Common myeloid progenitor, CD34-positive (primary cell): ENCODE data around the gene APP.

ENCODE experiments used
- CTCF ChIA-PET: fragments of 350-600 bp; sonication (Branson Sonifier 250); formaldehyde crosslinking; loops from one replicate; lab custom pipeline; 2021; ENCODE audit warnings: antibody characterized with exemption; lab: Charles Lee
- POLR2A ChIA-PET: fragments of 350-600 bp; sonication (Branson Sonifier 250); formaldehyde crosslinking; loops from one replicate; lab custom pipeline; 2021; ENCODE audit warnings: antibody characterized with exemption; lab: Charles Lee
- DNase-seq, 3 donors: peaks; one replicate each; pipeline versions ENCODE4 v3.0.0 to v3.0.0-alpha.2; 2013
- H3K27ac ChIP-seq, 2 experiments: 1 replicate in 1 of 2; 2 replicates in 1 of 2; pipeline ENCODE4 v1.7.0; 2013; ENCODE audit warnings: inconsistent platforms in 2 of 2, low read length in 2 of 2, mild to moderate bottlenecking in 2 of 2, low read depth in 1 of 2, moderate library complexity in 1 of 2; ENCODE audit not compliant: severe bottlenecking in 2 of 2, insufficient read depth in 1 of 2, poor library complexity in 1 of 2
- H3K27me3 ChIP-seq, 5 experiments: replicated peaks in 2 of 5; 1 replicate in 3 of 5; 2 replicates in 2 of 5; pipeline versions ENCODE4 v1.6.1 to v1.7.0; 2013; ENCODE audit warnings: low read length in 4 of 5, mild to moderate bottlenecking in 2 of 5, moderate library complexity in 2 of 5, inconsistent platforms in 1 of 5; ENCODE audit not compliant: insufficient read depth in 5 of 5, control insufficient read depth in 4 of 5
- H3K36me3 ChIP-seq, 4 experiments: 1 replicate in 2 of 4; 2 replicates in 2 of 4; pipeline versions ENCODE4 v1.6.1 to v1.7.0; 2013; ENCODE audit warnings: low read length in 3 of 4, control low read depth in 1 of 4, mild to moderate bottlenecking in 1 of 4; ENCODE audit not compliant: control insufficient read depth in 4 of 4, insufficient read depth in 4 of 4
- H3K4me1 ChIP-seq, 4 experiments: 1 replicate in 3 of 4; 2 replicates in 1 of 4; pipeline versions ENCODE4 v1.6.1 to v1.7.1; 2013; ENCODE audit warnings: low read length in 3 of 4, mild to moderate bottlenecking in 3 of 4, control low read depth in 1 of 4, inconsistent platforms in 1 of 4, moderate library complexity in 1 of 4; ENCODE audit not compliant: control insufficient read depth in 4 of 4, insufficient read depth in 4 of 4; ENCODE audit errors: control extremely low read depth in 1 of 4
- H3K4me3 ChIP-seq, 7 experiments: 1 replicate in 4 of 7; 2 replicates in 3 of 7; pipeline versions ENCODE4 v1.5.1 to v1.7.0; 2013; ENCODE audit warnings: mild to moderate bottlenecking in 7 of 7, low read length in 6 of 7, moderate library complexity in 6 of 7, inconsistent platforms in 2 of 7, low read depth in 2 of 7, control low read depth in 1 of 7; ENCODE audit not compliant: insufficient read depth in 4 of 7, control insufficient read depth in 1 of 7; ENCODE audit errors: extremely low read depth in 1 of 7
- H3K9me3 ChIP-seq, 5 experiments: 1 replicate in 4 of 5; 2 replicates in 1 of 5; pipeline versions ENCODE4 v1.6.1 to v1.7.1; 2013; ENCODE audit warnings: low read length in 4 of 5, mild to moderate bottlenecking in 2 of 5, inconsistent platforms in 1 of 5, low read depth in 1 of 5, moderate library complexity in 1 of 5; ENCODE audit not compliant: control insufficient read depth in 4 of 5, insufficient read depth in 2 of 5; ENCODE audit errors: control extremely low read depth in 1 of 5
- WGBS: methylation state at CpG from one replicate; pipeline ENCODE4 v1.1.5; 2013; ENCODE audit not compliant: insufficient coverage; 5-methylcytosine and 5-hydroxymethylcytosine counted together

APP gene

DNA sequence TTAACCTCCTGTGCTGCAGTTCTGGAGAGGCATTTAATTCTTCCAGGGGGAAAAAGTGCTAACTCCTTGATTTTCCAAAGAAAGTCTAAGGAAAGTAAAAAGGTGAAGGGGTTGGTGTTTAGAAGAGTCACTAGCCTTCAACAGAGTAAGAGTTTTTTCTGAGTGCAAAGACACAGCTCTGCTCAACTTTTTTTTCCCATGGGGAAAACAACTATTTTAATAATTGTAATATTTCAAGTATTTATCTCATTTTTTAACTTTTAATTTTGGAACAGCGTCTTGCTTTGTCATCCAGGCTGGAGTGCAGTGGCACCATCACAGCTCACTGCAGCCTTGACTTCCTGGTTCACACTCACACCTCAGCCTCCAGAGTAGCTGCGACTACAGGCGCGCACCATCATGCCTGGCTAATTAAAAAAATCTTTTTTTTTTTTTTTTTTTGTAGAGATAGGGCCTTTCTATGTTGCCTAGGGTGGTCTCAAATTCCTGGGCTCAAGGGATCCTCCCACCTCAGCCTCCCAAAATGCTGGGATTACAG lies 202.6 kb downstream of the APP start:
- 100% methylated on average over 1 of the region's 4 CpGs for WGBS
- Histone ChIP-seq H3K36me3 (peaks cover under 1 to 62% (median 13%) of the 10 kb centered on the region in 4 experiments), H3K9me3 (peaks cover 0 to 4% (median 0%) of the 10 kb centered on the region in 5 experiments), H3K4me3 (peak overlapping the region in 3 of 7 experiments; percentile 20 to 30 (median 26)), H3K27ac (no peak overlapping the region), H3K27me3 (no peaks in the 10 kb centered on the region), H3K4me1 (peaks cover 5 to 33% (median 13%) of the 10 kb centered on the region in 4 experiments)
- DNase-seq, result peak in 2 of 3 donors; percentile 41 to 56
- CTCF ChIA-PET, result interaction anchor here (0.6 to 1.5 kb wide), 8 partner anchors 8 to 42 kb away, joined by 3 to 5 read pairs (median 3); no protein-coding TSS in a partner anchor
- POLR2A ChIA-PET, result interaction anchor here (0.6 to 0.8 kb wide), 2 partner anchors 10 to 42 kb away, joined by 3 read pairs; no protein-coding TSS in a partner anchor

DNA sequence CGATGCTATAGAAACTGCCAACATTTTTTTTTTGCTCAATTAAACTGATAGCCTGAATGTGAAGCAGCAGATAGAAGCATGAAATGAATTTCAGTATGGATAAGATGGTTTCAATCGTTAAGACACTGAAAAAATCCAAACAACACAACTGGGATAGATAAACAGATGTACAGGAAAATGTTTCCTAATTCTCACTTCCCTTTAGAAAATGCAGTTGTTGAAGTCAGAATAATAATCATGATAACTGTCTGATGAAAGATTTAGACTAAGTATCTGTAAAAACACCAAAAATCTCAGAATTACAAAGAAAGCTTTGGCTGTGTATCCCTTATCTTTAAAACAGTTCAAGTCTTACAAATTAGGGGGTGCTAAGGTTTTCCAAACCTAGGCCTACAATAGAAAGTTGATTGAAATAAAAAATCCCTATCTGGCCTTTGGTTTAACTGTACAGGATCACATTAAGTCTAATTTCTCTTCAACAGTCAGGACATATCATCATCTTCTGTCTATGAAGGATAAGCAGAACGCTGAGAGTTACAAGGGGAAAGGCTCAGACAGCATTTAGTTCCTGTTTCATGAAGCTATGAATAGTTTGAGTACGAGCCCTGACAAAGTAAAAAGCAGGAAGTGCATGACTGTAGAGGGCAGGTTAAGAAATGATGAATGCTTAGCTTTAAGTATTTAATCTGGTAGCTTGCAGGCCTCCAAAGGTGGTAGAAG lies 203.2 kb downstream of the APP start:
- H3K4me3 ChIP-seq, result peak overlapping the region in 3 of 7 experiments; percentile 20 to 30 (median 26)
- DNase-seq, result peak; percentile 55 to 92 (median 87)
- no peaks in the 10 kb centered on the region for H3K27me3 ChIP-seq
- POLR2A ChIA-PET, result interaction anchor here (0.8 kb wide), 1 partner anchor 41 kb away, joined by 3 read pairs; no protein-coding TSS in a partner anchor
- CTCF ChIA-PET, result interaction anchor here (0.6 to 1.5 kb wide), 6 partner anchors 8 to 43 kb away, joined by 3 to 4 read pairs (median 3); no protein-coding TSS in a partner anchor
- peaks cover 5 to 34% (median 13%) of the 10 kb centered on the region in 4 experiments for H3K4me1 ChIP-seq
- peaks cover 0 to 58% (median 8%) of the 10 kb centered on the region in 4 experiments for H3K36me3 ChIP-seq
- 0% methylated on average over 2 of the region's 4 CpGs for WGBS
- peaks cover 0 to under 1% (median 0%) of the 10 kb centered on the region in 5 experiments for H3K9me3 ChIP-seq
- peak overlapping the region in 1 of 2 experiments; percentile 47 for H3K27ac ChIP-seq

DNA sequence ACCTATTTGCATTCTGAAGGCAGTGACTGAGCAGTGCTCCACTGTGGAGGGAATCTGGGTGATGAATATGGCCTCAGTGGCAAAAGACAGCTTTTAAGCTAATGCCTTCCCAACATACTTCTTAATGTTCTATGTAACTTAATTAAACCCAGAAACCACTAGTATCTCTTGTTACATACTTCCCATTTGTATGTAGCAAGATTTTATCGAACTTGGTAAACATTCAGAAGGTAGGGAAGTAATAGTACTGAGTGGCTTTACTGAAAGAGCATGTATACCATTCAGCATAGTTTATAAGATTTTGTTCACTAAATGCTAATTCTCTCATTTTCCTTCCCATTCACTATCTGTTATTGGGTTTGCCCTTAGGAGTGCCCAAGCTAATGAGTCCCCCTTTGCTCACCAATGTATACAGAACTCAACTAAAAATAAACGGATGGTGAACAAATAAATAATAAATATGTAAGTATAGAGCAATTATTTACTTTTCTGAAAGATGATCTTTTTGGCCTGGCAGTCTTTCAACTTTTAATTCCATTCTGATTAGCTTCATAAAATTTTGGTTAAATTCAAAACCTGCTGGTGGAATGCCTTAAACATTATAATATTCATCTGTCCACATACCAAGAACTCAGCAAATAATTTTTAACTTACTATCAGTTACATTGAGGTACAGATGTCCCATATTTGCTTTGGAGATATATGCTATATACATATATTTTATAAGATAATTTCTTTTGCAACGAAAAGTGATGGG lies 204.4 kb downstream of the APP start:
- WGBS, result no CpG with 5 or more reads among the region's 3 CpGs
- peaks cover 0 to 45% (median 0%) of the 10 kb centered on the region in 4 experiments for H3K36me3 ChIP-seq
- no peak for DNase-seq
- no peak overlapping the region for H3K4me3 ChIP-seq
- ChIA-PET POLR2A (no interaction called here), CTCF (interaction anchor here (0.7 to 1.0 kb wide), 3 partner anchors 9 to 27 kb away, joined by 3 read pairs; no protein-coding TSS in a partner anchor)
- no peaks in the 10 kb centered on the region for H3K27me3 ChIP-seq
- peaks cover 7 to 43% (median 14%) of the 10 kb centered on the region in 4 experiments for H3K4me1 ChIP-seq
- H3K9me3 ChIP-seq, result no peaks in the 10 kb centered on the region
- no peak overlapping the region for H3K27ac ChIP-seq

DNA sequence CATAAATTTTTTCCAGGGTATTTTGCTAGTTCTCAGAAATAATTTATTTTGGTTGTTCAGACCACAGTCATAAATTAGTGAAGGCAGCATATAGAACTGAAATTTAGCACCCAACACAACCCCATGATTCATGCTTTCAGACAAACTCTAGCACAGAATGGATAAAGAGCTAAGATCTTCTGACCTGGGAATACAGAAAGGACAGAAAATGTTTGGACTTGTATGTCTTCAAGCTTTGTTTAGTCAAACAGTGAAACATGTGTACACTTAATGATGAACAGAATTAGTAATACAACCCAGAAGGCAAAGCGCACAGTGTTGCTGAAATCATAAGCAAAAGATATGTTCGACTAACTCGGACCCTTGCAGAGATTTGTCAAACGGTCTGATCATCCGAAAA lies 205.6 kb downstream of the APP start:
- H3K27ac ChIP-seq, result no peak overlapping the region
- H3K36me3 ChIP-seq, result peaks cover 0 to 34% (median 0%) of the 10 kb centered on the region in 4 experiments
- DNase-seq, result no peak
- H3K27me3 ChIP-seq, result no peaks in the 10 kb centered on the region
- no peak overlapping the region for H3K4me3 ChIP-seq
- ChIA-PET CTCF (no interaction called here), POLR2A (interaction anchor here (0.7 kb wide), 1 partner anchor 12 kb away, joined by 3 read pairs; no protein-coding TSS in a partner anchor)
- H3K4me1 ChIP-seq, result peaks cover 12 to 54% (median 23%) of the 10 kb centered on the region in 4 experiments
- 95% methylated on average over 5 of the region's 5 CpGs for WGBS
- no peaks in the 10 kb centered on the region for H3K9me3 ChIP-seq

DNA sequence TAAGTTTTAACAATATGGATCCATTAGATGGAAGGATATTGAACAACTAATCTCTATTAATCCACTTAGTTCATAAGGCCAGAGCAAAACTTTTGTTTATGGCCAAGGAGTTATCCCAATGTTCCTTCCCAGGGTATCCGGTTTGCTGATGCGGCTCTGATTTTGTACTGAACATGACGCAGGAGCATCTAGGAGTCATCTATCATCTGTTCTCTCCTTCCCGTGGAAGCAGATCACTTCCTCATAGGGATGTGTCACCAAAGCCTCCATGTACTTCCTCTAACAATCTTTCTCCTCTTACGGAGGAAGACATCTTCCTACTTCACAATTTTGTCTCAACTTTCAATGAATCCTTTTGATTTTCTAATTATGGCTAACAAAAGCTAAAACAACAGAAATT lies 206.6 kb downstream of the APP start:
- ChIA-PET POLR2A (no interaction called here), CTCF (no interaction called here)
- WGBS, result 60% methylated on average over 4 of the region's 5 CpGs
- Histone ChIP-seq H3K4me3 (no peak overlapping the region), H3K27ac (no peak overlapping the region), H3K27me3 (no peaks in the 10 kb centered on the region), H3K9me3 (no peaks in the 10 kb centered on the region), H3K36me3 (peaks cover 0 to 30% (median 0%) of the 10 kb centered on the region in 4 experiments), H3K4me1 (peaks cover 12 to 57% (median 23%) of the 10 kb centered on the region in 4 experiments)
- peak in 2 of 3 donors; percentile 31 to 33 for DNase-seq

DNA sequence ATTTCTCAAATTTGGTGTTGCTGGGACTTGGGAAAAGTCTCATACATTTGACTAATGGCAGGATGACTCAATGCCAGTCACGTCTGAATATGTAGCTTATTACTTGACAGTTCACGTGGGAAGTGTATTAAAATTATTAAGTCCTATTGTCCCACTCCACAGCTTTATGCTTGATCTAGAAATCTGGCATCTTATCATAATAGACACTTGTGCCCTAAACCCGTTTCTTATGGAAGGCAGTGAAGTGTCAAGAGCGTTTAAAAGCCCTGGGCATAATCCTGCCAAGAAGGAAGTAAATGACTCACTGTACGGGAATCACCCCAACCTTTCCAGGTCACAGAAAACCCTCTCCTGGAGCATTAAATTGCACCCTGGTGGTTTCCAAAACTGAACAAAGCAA lies 207.4 kb downstream of the APP start:
- H3K27ac ChIP-seq, result no peak overlapping the region
- ChIA-PET CTCF (no interaction called here), POLR2A (no interaction called here)
- H3K36me3 ChIP-seq, result peaks cover 2 to 33% (median 3%) of the 10 kb centered on the region in 4 experiments
- no peak for DNase-seq
- no peaks in the 10 kb centered on the region for H3K9me3 ChIP-seq
- no peaks in the 10 kb centered on the region for H3K27me3 ChIP-seq
- WGBS, result 100% methylated on average over 2 of the region's 5 CpGs
- no peak overlapping the region for H3K4me3 ChIP-seq
- peaks cover 12 to 54% (median 21%) of the 10 kb centered on the region in 4 experiments for H3K4me1 ChIP-seq
